Measurements from ENCODE around the gene HYCC2. TPM values are rescaled to one million over a fixed set of nuclear protein-coding genes. Genes with fewer than 3 reads are reported as not detected.

The HYCC2 gene
- total and polyA plus RNA-seq, 3 donors from 2014 or later, result 10.7 to 27.9 (median 26.8) TPM

GRCh38 chr2:201111096-201111495 lies 39.6 kb upstream of the HYCC2 start:
- no peaks in the 10 kb centered on the region for H3K9me3 ChIP-seq
- DNase-seq, result no peak
- intact Hi-C loops (cut with DNase I; ENCODE audit: low total_unique reads), result loop anchor here (5.0 kb wide), 1 partner anchor 34 kb away; no protein-coding TSS in a partner anchor

GRCh38 chr2:201110615-201111014 lies 39.1 kb upstream of the HYCC2 start:
- H3K4me3 ChIP-seq, result no peak overlapping the region

More at GRCh38 chr2:201111096-201111495, 39.6 kb upstream of the HYCC2 start:
- Histone ChIP-seq H3K4me3 (no peak overlapping the region), H3K27ac (no peak overlapping the region), H3K4me1 (peaks cover 10% of the 10 kb centered on the region), H3K36me3 (ENCODE audit: low read depth, missing control alignments) (no peaks in the 10 kb centered on the region), H3K27me3 (no peaks in the 10 kb centered on the region)
- TF ChIP-seq POLR2A (IDR thresholded peaks at IDR 0.05), result no peak
- WGBS, 2 donors, result 90 to 97% methylated on average over 3 of the region's 3 CpGs

GRCh38 chr2:201109186-201109585 lies 37.7 kb upstream of the HYCC2 start:
- Histone ChIP-seq H3K9me3 (no peaks in the 10 kb centered on the region), H3K4me3 (no peak overlapping the region), H3K4me1 (no peaks in the 10 kb centered on the region), H3K36me3 (ENCODE audit: low read depth, missing control alignments) (no peaks in the 10 kb centered on the region), H3K27ac (no peak overlapping the region), H3K27me3 (no peaks in the 10 kb centered on the region)
- intact Hi-C loops (cut with DNase I; ENCODE audit: low total_unique reads), result no loop called here
- no peak for TF ChIP-seq POLR2A (IDR thresholded peaks at IDR 0.05)
- TF ChIP-seq CTCF (IDR thresholded peaks at IDR 0.05), result no peak
- 90 to 93% methylated on average over 4 of the region's 4 CpGs for WGBS, 2 donors
- DNase-seq, result no peak

More at GRCh38 chr2:201110615-201111014, 39.1 kb upstream of the HYCC2 start:
- DNase-seq, result no peak
- no peaks in the 10 kb centered on the region for H3K36me3 ChIP-seq (ENCODE audit: low read depth, missing control alignments)
- no peaks in the 10 kb centered on the region for H3K27me3 ChIP-seq
- H3K9me3 ChIP-seq, result no peaks in the 10 kb centered on the region
- intact Hi-C loops (cut with DNase I; ENCODE audit: low total_unique reads), result loop anchor here (5.0 kb wide), 1 partner anchor 33 kb away; no protein-coding TSS in a partner anchor
- TF ChIP-seq POLR2A (IDR thresholded peaks at IDR 0.05) (no peak), CTCF (IDR thresholded peaks at IDR 0.05) (no peak)
- H3K4me1 ChIP-seq, result peaks cover 10% of the 10 kb centered on the region
- H3K27ac ChIP-seq, result no peak overlapping the region

DNA sequence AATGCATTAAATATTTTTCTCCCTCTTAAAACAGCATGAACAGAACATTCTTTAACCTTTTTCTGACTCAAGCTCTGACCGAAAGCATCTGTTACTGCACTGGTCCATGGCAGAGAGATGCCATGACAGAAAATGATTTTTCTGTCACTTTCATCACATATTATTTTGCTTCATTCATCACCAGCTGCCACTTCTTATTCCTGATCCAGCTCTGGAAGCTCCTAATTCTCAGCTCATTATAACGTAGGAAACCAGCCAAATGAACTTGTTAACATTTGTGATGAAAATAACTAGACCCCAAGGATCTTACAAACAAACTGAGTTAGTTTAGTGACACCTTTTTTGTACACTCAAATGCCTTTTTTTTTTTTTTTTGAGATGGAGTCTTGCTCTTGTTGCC lies 36.9 kb upstream of the HYCC2 start:
- intact Hi-C loops (cut with DNase I; ENCODE audit: low total_unique reads), result no loop called here
- DNase-seq, result no peak
- no peaks in the 10 kb centered on the region for H3K4me1 ChIP-seq
- H3K9me3 ChIP-seq, result no peaks in the 10 kb centered on the region
- H3K27me3 ChIP-seq, result no peaks in the 10 kb centered on the region
- WGBS, 2 donors, result 88 to 96% methylated on average over 2 of the region's 2 CpGs
- no peak for TF ChIP-seq POLR2A (IDR thresholded peaks at IDR 0.05)
- TF ChIP-seq CTCF (IDR thresholded peaks at IDR 0.05), result no peak
- no peak overlapping the region for H3K4me3 ChIP-seq
- no peak overlapping the region for H3K27ac ChIP-seq
- no peaks in the 10 kb centered on the region for H3K36me3 ChIP-seq (ENCODE audit: low read depth, missing control alignments)

DNA sequence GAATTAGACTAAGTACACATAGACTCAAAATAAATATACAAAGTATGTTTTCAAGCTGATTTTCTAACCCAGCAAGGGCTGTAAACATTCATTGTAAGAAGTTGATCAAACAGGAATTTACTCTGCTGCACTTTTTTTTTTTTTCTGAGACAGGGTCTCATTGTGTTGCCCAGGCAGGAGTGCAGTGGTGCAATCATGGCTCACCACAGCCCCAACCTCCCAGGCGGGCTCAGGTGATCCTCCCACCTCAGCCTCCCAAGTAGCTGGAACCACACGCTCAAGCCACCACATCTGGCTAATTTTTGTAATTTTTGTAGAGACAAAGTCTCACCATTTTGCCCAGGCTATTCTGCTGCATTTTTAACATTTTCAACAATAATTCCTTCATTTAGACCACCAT lies 36.2 kb upstream of the HYCC2 start:
- no peaks in the 10 kb centered on the region for H3K9me3 ChIP-seq
- DNase-seq, result no peak
- H3K4me3 ChIP-seq, result no peak overlapping the region
- no peaks in the 10 kb centered on the region for H3K4me1 ChIP-seq
- TF ChIP-seq CTCF (IDR thresholded peaks at IDR 0.05) (no peak), POLR2A (IDR thresholded peaks at IDR 0.05) (no peak)
- intact Hi-C loops (cut with DNase I; ENCODE audit: low total_unique reads), result no loop called here
- no peaks in the 10 kb centered on the region for H3K27me3 ChIP-seq
- 89 to 93% methylated on average over 2 of the region's 2 CpGs for WGBS, 2 donors
- no peak overlapping the region for H3K27ac ChIP-seq
- no peaks in the 10 kb centered on the region for H3K36me3 ChIP-seq (ENCODE audit: low read depth, missing control alignments)
